Cardiac muscle cell (in vitro differentiated cells and primary cell): Measurements from ENCODE around the gene C9. TPM values are rescaled to one million over a fixed set of nuclear protein-coding genes. Genes with fewer than 3 reads are reported as not detected.
"Not testable (repeated sequence)": the region's sequence is repeated elsewhere in the genome, so short reads cannot be mapped to it uniquely, and the experiment has no call there.

Experiments used
- DNase-seq, 2 donors: peaks; one replicate each; pipeline versions ENCODE4 v3.0.0 to v3.0.0-alpha.2; 2010 to 2017; ENCODE audit warnings: low read depth in 1 of 2, low spot score in 1 of 2
- H3K27ac ChIP-seq: fragments of 200-600 bp; sonication (generic); 2 replicates; pipeline ENCODE4 v1.5.1; 2016
- H3K27me3 ChIP-seq: fragments of 200-600 bp; sonication (generic); 2 replicates; pipeline ENCODE4 v1.6.0; 2016; ENCODE audit warnings: control low read depth
- H3K36me3 ChIP-seq: fragments of 200-600 bp; sonication (generic); 2 replicates; pipeline ENCODE4 v1.5.1; 2016; ENCODE audit warnings: control low read depth
- H3K4me1 ChIP-seq: fragments of 200-600 bp; sonication (generic); 2 replicates; pipeline ENCODE4 v1.8.1; 2017; ENCODE audit warnings: low read depth, mild to moderate bottlenecking, mixed run types
- H3K4me3 ChIP-seq: fragments of 200-600 bp; sonication (generic); 2 replicates; pipeline ENCODE4 v1.5.1; 2016; ENCODE audit warnings: mild to moderate bottlenecking
- H3K9me3 ChIP-seq: fragments of 200-600 bp; sonication (generic); 2 replicates; pipeline ENCODE4 v1.5.1; 2017; ENCODE audit warnings: low read depth, mild to moderate bottlenecking, control low read depth
- polyA plus RNA-seq: library from polyadenylated mRNA; unstranded; fragments of >200 nt; fragmentation: Nextera tagmentation; extraction: Ambion mirVana; gene quantifications from 2 replicates; pipeline ENCODE4 v1.2.1, GENCODE V29; 2016
- total RNA-seq: library from RNA; depleted of rRNA; stranded (reverse); fragments of >200 nt; gene quantifications from 2 replicates; pipeline ENCODE4 v1.2.3, GENCODE V29; 2016
- TF ChIP-seq, protein P1 (sequence below): IDR thresholded peaks from 2 replicates; pipeline ENCODE4 v1.5.1; 2012; ENCODE audit warnings: low read depth, mild to moderate bottlenecking, low read length

Gene C9
- total and polyA plus RNA-seq, 2 experiments from 2014 or later: not detected

DNA sequence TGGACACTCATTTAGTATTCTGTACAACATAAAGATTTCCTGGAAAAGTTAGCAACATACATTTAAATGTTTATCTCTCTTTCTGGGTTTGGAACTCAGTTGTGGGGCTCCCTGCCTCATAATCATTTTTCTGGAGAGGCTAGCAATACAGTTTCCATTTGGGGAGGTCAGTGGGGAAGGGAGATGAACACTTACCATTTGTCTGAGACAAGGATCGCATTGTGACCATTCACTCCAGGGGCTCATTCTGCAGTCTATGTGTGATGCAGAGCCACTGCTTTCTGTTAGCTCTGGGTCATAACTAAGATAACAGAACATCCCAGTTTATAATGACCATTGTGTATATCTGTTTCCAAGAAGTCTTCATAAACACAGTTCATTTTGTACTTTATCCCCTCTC is 22.4 kb downstream of the C9 start:
- Histone ChIP-seq H3K27ac (no peak overlapping the region), H3K4me1 (no peaks in the 10 kb centered on the region), H3K36me3 (no peaks in the 10 kb centered on the region), H3K27me3 (no peaks in the 10 kb centered on the region), H3K9me3 (no peaks in the 10 kb centered on the region), H3K4me3 (no peak overlapping the region)
- no peak for DNase-seq
- TF ChIP-seq, protein P1, sequence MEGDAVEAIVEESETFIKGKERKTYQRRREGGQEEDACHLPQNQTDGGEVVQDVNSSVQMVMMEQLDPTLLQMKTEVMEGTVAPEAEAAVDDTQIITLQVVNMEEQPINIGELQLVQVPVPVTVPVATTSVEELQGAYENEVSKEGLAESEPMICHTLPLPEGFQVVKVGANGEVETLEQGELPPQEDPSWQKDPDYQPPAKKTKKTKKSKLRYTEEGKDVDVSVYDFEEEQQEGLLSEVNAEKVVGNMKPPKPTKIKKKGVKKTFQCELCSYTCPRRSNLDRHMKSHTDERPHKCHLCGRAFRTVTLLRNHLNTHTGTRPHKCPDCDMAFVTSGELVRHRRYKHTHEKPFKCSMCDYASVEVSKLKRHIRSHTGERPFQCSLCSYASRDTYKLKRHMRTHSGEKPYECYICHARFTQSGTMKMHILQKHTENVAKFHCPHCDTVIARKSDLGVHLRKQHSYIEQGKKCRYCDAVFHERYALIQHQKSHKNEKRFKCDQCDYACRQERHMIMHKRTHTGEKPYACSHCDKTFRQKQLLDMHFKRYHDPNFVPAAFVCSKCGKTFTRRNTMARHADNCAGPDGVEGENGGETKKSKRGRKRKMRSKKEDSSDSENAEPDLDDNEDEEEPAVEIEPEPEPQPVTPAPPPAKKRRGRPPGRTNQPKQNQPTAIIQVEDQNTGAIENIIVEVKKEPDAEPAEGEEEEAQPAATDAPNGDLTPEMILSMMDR: no peak

DNA sequence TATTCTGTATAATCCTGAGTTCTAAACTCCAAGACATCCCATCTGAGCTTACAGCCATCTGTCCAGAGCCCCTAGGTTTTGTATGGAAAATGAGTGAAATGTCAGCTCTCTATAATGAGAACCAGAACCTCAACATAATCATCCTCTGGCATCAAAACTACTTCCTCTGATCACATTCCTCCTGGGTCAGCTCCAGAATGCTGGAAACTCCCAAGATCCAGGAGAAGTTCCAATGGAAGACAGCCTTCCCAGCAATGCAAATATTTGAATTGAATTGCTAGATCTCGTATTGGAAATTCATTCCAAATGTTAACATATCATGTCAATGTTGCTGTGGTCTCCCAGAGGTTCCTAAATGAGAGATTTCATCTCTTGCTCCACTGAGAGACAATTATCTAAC is 23.8 kb downstream of the C9 start:
- TF ChIP-seq, protein P1: no peak
- Histone ChIP-seq H3K36me3 (no peaks in the 10 kb centered on the region), H3K4me1 (no peaks in the 10 kb centered on the region), H3K4me3 (no peak overlapping the region), H3K9me3 (no peaks in the 10 kb centered on the region), H3K27me3 (no peaks in the 10 kb centered on the region), H3K27ac (no peak overlapping the region)
- DNase-seq: no peak

DNA sequence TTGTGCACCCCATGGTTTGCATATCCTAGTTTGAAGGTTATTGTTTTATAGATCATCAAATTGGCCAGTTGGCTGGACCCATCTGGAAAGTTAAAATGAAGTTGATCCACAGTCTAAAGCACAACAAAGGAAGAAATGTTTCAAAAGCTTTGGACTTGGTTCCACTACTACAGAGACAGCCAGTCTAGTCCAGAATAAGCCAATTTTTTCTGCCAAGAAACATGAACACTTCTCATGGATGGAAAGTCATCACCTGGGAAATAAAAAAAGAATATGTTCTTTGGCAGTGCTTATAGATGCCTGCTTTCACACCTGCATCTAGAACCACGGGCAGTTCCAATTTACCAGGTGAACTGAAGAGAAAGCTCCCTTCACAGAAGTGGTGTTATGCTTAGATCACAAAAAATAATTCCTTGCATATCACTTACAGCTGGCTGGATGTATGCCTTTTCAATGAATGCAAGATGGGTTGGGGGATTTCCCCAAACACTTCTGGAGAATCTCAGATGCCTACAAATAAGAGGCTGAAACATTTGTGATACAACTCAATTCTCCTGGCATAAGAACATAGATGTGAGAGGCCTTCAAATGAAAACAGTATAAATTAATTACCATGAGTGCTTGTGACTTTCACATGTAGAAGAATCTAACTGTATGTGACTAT is 26.9 kb downstream of the C9 start:
- Histone ChIP-seq H3K9me3 (no peaks in the 10 kb centered on the region), H3K4me1 (no peaks in the 10 kb centered on the region), H3K27ac (no peak overlapping the region), H3K27me3 (no peaks in the 10 kb centered on the region), H3K36me3 (no peaks in the 10 kb centered on the region), H3K4me3 (no peak overlapping the region)
- no peak for DNase-seq
- TF ChIP-seq, protein P1: no peak

DNA sequence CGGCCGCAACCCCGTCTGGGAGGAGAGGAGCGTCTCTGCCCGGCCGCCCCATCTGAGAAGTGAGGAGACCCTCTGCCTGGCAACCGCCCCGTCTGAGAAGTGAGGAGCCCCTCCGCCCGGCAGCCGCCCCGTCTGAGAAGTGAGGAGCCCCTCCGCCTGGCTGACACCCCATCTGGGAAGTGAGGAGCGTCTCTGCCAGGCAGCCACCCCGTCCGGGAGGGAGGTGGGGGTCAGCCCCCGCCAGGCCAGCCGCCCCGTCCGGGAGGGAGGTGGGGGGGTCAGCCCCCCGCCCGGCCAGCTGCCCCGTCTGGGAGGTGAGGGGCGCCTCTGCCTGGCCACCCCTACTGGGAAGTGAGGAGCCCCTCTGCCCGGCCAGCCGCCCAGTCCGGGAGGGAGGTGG is 30.0 kb downstream of the C9 start:
- H3K36me3 ChIP-seq, H3K9me3 ChIP-seq, H3K4me3 ChIP-seq, H3K27me3 ChIP-seq, H3K4me1 ChIP-seq, DNase-seq, H3K27ac ChIP-seq: not testable (repeated sequence)

DNA sequence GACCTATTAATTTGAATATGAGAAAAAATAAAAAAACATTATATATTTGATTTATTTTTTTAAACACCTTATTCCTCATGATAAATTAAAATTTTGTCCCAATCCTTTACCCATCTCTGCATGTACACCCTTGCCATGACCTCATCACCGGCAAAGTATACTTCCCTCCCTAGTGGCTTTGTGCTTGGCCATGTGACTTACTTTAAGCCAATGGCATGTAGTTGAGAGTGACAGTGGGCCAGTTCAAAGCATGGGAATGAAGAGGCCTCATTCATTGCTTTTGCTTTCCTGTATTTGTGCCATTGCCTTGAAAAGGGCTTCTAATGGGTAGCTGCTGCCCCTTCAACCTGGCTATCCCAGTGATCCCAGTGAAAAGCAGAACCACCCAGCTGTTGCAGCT is 31.2 kb downstream of the C9 start:
- Histone ChIP-seq H3K27ac (no peak overlapping the region), H3K36me3 (no peaks in the 10 kb centered on the region), H3K4me1 (no peaks in the 10 kb centered on the region), H3K9me3 (no peaks in the 10 kb centered on the region), H3K4me3 (no peak overlapping the region), H3K27me3 (no peaks in the 10 kb centered on the region)
- TF ChIP-seq, protein P1: no peak
- no peak for DNase-seq

DNA sequence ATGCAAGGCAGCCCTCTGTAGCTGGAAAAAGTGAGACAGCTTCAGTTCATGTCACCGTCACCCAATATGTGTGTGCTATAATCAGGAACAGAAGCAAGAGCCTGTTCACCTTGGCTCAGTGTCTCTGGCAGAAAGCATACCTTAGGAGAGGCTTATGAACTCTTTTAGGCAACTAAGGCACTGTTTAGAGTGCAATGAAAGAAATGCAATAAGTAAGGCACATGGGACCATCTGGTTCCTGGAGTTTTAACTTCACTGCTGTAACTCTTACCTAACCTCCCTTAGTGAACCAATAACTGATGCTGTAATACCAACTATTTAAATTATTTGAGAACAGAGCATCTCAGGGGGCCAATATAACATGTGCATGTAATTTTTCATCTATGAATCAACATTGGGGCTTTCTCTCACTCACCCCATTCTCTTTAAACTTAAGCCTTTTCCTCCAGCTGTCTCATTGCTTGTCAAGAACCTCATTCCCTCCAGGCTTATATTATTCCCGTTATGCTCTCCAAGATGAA is 32.4 kb downstream of the C9 start:
- no peak overlapping the region for H3K4me3 ChIP-seq
- H3K36me3 ChIP-seq: no peaks in the 10 kb centered on the region
- TF ChIP-seq, protein P1: no peak
- no peaks in the 10 kb centered on the region for H3K9me3 ChIP-seq
- H3K27me3 ChIP-seq: no peaks in the 10 kb centered on the region
- no peak overlapping the region for H3K27ac ChIP-seq
- DNase-seq: no peak
- H3K4me1 ChIP-seq: no peaks in the 10 kb centered on the region
